ENCODE results near the gene PRAMEF17.
"Not testable (repeated sequence)": the region's sequence is repeated elsewhere in the genome, so short reads cannot be mapped to it uniquely, and the experiment has no call there.

PRAMEF17 gene

DNA sequence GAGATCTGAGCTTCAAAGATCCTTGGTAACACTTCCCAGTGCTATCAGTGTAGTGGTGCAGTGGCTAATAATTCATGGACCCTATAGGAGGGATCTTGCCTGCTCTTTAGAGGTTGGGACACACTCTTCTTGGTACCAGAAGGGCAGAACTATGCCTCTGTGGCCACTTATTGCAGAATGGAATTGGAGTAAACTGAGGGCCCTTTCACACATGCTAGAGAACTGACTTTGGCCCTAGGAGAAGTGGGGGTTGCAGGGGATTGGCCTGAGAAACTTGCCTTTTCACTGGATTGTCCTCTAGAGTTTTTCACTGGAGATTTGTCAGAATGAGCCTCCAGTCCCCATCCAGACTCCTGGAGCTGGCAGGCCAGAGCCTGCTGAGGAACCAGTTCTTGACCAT lies at the start of gene PRAMEF17:
TSS of gene PRAMEF17 (plus strand) at position 301 of the 400 bp plus-strand sequence. CDS start at position 327, 26 bp downstream.
- DNase-seq = not testable (repeated sequence)

DNA sequence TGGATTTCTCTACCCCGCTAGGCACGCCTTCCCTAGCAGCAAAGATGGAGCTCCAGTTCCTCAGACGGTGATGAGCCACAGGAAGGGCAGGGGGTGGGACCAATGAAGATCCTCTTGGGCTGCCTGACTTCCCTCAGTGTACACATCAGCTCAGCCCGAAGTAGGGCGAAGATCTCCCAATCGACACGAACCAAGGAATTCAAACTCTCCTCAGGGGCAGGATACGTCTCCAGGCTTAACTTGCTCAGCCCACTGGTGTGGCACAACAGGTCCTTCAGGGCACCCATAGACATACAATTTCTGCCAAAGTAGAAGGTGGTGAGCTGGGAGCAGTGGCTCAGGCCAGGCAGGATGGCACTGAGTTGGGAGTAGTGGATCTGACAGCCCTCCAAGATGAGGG lies 46.9 kb upstream of the PRAMEF17 start:
- not testable (repeated sequence) for DNase-seq

DNA sequence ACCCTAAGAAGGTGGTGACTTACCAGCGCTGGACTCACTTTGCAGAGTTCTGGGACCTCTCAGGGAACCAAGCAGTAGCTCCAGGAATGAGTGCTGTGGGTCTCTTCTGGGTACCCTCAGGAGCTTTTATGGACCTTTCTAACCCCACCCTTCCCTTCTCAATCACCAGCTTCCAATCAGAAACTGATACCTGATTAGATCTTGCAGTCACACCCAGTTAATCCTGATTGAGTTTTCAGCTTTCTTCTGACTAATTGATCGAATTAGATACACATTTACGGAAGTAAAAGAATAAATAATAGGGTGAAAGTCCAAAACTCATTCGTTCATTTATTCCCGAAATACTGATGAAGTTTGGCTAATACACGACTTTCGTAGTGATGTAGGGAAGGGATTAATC lies 42.4 kb upstream of the PRAMEF17 start, which contains the start of gene PRAMEF14:
TSS of gene PRAMEF14 (minus strand) at position 101 of the 400 bp plus-strand sequence. CDS start 1,820 bp downstream, outside the sequence.
- DNase-seq = not testable (repeated sequence)

GRCh38 chr1:13353476-13353875 lies 36.0 kb upstream of the PRAMEF17 start:
- DNase-seq = not testable (repeated sequence)

DNA sequence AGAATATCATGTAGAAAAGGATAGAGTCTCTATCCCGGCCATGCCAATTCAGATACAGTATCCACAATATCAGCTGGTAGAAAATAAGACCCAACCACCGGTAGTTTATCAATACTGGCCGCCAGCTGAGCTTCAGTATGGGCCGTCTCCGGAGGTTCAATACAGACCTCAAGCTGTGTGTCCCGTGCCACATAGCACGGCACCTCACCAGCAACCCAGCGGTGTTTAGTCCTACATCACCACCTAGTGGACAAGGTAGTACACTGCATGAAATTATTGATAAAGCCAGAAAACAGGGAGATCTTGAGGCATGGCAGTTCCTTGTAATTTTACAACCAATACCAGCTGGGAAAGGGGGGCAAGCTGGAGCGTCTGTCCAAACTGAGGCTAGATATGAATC lies 35.0 kb upstream of the PRAMEF17 start:
- DNase-seq = not testable (repeated sequence)

- DNase-seq = peak in 1 of 2 donors; percentile 30
These were observed 32.7 kb upstream of the PRAMEF17 start for GRCh38 chr1:13356774-13357173.

GRCh38 chr1:13362364-13362763 lies 27.1 kb upstream of the PRAMEF17 start:
- not testable (repeated sequence) for DNase-seq

DNA sequence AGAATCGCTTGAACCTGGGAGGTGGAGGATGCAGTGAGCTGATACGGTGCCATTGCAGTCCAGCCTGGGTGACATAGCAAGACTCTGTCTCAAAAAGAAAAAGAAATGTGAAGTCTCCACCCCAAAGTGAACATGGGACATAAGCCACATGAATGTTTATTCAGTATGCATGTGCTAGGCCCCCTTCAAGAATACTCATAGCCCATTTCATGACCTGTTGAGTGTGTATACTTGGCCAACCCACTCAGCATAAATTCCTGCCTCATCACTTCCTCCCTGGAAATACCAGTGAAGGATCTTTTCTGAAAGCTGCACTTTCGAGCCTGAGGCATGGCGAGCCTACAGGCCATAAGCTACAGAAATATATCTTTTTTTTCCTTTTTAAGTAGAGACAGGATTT lies 24.5 kb upstream of the PRAMEF17 start:
- not testable (repeated sequence) for DNase-seq

DNA sequence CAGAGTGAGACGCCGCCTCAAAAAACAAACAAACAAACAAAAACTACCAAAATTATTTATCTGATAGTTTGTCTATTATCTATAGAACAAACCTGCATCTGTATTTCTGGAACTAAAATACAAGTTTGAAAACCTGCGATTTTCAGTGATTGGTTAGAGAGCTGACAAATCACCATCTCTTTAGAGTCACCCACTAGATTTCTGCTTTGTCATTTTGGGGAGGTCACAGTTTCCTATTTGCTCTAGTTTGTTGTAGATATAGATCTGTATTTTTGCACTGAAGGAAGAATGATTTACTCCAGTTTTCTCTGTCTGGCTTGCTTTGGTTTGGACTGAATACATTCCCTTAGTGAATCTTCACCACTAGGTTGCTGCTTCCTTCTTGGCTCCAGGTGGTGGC lies 22.9 kb upstream of the PRAMEF17 start:
- not testable (repeated sequence) for DNase-seq

DNA sequence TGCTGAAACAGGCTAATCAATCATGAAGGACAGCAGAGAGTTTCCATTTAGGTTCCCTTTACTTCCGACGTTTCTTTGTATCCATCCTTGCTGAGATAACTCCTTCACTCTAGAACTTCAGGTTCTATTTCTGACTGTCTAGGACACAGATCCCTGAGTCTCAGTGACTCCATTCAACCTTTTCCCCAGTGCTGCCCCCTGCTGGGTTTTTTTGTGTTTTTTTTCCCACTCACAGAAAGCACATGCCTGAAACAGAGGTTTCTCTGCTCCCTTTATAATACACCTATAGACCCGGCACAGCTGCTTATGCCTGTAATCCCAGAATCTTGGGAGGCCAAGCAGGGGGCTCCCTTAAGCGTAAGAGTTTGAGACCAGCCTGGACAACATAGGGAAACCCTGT lies 20.9 kb upstream of the PRAMEF17 start:
- not testable (repeated sequence) for DNase-seq

GRCh38 chr1:13378983-13379382 lies 10.4 kb upstream of the PRAMEF17 start:
- not testable (repeated sequence) for DNase-seq

DNA sequence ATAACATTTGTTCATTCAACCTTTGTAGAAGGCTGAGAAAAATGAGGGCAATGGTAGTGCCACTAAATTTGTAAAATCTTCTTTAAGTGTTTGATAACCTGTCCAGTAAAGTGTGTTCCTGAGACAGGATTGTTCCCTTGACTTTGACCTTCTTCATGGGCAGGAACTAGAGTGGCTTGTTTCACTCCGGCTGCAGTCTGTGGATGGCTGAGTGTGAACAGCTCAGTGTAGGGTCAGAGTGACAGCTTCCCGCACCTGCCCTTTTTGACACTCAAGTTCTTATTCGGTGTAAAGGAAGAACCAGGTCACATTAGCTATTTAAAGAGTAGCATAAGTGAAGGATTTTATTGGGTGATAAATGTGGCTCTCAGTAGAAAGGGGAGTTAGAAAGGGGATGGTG lies 9.1 kb upstream of the PRAMEF17 start:
- not testable (repeated sequence) for DNase-seq

DNA sequence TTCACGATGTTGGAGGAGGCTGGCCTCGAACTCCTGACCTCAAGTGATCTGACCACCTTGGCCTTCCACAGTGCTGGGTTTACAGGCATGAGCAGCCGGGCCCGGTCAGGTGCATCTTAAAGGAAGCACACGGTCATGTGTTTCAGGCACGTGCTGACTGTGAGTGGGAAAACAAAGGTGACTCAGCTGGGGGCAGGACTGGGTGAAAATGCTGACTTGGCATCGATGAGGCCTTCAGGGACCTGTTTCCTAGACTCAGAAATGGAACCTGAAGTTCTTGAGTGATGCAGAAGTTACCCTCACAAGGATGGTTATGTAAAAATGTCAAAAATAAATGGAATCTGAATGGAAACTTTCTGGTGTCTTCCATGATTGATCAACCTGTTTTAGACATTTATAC lies 3.6 kb downstream of the PRAMEF17 start:
- DNase-seq = not testable (repeated sequence)

DNA sequence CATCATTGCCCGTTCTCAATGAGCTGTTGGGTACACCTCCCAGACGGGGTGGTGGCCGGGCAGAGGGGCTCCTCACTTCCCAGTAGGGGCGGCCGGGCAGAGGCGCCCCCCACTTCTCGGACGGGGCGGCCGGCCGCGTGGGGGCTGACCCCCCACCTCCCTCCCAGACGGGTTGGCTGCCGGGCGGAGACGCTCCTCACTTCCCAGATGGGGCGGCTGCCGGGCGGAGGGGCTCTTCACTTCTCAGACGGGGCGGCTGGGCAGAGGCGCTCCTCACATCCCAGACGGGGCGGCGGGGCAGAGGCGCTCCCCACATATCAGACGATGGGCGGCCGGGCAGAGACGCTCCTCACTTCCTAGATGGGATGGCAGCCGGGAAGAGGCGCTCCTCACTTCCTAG lies 5.3 kb downstream of the PRAMEF17 start:
- DNase-seq = not testable (repeated sequence)

DNA sequence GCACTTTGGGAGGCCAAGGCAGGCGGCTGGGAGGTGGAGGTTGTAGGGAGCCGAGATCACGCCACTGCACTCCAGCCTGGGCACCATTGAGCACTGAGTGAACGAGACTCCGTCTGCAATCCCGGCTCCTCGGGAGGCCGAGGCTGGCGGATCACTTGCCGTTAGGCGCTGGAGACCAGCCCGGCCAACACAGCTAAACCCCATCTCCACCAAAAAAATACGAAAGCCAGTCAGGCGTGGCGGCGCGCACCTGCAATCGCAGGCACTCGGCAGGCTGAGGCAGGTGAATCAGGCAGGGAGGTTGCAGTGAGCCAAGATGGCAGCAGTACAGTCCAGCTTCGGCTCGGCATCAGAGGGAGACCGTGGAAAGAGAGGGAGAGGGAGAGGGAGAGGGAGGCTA lies 5.9 kb downstream of the PRAMEF17 start:
- DNase-seq = not testable (repeated sequence)

DNA sequence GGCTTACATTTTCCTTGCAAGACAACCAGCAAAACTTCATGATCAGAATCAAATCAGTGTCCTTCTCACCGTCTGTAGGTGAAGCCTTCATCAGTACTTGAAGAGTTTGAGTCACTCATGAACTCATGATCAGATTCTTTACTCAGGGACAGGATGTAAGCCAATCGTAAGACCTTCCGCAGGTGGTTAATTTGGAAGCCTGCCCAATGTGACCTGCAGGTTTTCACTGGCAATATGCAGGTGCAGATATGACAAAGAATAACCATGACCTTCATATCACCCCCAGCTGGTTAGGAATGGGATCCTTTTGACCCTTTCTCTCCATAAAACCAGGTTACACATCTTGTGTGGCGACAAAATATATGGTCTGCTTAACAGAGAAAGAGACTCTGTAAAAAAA lies 18.4 kb downstream of the PRAMEF17 start:
- no peak for DNase-seq

DNA sequence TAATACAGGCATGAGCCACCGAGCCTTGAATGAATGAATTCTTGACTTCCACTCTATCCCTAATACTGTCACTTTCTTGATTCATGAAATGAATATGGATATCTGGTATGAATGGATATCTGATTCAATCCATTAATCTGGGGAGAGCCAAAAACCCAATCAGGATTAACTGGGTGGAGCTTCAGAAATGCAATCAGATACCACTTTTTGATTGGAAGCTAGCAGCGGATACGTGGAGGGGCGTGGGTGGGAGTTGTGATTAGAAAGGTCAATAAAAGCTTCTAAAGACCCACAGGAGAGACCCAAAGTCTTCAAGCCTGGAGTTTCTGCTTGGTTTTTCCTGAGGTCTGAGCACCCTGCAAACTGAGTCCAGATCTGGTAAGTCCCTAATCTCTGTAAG lies 20.7 kb downstream of the PRAMEF17 start, which contains the start of gene PRAMEF20:
TSS of gene PRAMEF20 (plus strand) at position 301 of the 400 bp plus-strand sequence. CDS start 5,905 bp downstream, outside the sequence.
- DNase-seq = not testable (repeated sequence)

DNA sequence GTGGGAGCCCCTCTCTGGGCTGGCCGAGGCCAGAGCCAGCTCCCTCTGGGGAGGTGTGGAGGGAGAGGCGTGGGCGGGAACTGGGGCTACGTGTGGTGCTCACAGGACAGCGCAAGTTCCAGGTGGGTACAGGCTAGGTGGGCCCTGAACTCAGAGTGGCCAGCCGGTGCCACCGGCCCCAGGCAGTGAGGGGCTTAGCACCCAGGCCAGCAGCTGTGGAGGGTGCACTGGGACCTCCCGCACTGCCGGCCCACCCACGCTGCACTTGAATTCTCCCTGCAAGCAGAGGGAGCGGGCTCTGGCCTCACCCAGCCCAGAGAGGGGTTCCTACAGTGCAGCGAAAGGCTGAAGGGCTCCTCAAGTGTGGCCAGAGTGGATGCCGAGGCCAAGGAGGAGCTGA lies 41.1 kb downstream of the PRAMEF17 start:
- no peak for DNase-seq

DNA sequence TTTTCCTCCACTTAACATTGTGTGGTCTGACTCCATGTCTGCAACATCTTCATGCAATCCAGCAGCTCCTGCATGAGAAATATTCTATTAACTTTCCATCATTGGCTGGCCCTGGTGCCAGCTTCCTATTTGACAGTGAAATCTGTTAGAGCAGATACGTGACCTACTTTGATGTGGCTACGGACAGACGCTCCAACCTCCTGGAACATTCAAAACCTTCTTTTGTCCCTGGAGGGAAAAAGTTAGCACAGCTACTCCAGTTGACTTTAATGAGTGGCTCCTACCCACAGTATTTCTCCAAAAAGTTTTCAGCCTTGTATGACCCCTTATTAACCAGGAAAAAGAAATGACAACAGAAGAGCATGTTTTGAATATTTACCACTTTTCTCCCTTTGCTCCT lies 42.8 kb downstream of the PRAMEF17 start:
- no peak for DNase-seq

DNA sequence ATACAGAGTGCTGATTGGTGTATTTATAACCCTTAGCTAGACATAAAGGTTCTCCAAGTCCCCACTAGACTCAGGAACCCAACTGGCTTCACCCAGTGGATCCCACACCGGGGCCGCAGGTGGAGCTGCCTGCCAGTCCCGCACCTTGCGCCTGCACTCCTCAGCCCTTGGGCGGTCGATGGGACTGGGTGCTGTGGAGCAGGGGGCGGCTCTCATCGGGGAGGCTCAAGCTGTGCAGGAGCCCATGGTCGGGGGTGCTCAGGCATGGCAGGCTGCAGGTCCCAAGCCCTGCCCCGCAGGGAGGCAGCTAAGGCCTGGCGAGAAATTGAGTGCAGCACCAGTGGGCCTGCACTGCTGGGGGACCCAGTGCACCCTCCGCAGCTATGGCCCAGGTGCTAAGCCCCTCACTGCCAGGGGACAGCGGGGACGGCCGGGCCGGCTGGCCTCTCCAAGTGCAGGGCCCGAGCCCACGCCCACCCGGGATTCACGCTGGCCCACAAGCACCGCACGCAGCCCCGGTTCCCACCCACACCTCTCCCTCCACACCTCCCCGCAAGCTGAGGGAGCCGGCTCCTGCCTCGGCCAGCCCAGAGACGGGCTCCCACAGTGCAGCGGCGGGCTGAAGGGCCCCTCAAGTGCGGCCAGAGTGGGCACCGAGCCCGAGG lies 44.4 kb downstream of the PRAMEF17 start:
- DNase-seq = not testable (repeated sequence)

GRCh38 chr1:13435458-13435857 lies 46.0 kb downstream of the PRAMEF17 start:
- DNase-seq = no peak

DNA sequence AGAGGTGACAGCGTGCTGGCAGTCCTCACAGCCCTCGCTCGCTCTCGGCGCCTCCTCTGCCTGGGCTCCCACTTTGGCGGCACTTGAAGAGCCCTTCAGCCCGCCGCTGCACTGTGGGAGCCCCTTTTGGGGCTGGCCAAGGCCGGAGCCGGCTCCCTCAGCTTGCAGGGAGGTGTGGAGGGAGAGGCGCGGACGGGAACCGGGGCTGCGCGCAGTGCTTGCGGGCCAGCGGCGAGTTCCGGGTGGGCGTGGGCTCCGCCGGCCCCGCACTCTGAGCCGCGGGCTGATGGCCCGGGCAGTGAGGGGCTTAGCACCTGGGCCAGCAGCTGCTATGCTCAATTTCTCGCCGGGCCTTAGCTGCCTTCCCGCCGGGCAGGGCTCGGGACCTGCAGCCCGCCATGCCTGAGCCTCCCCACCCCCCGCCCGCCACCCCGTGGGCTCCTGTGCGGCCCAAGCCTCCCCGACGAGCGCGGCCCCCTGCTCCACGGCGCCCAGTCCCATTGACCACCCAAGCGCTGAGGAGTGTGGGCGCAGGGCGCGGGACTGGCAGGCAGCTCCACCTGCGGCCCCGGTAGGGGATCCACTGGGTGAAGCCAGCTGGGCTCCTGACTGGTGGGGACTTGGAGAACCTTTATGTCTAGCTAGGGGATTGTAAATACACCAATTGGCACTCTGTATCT lies 49.8 kb downstream of the PRAMEF17 start:
- not testable (repeated sequence) for DNase-seq
